Mesendoderm (in vitro differentiated cells): ENCODE data around the gene NAA40.

ENCODE experiments used
- DNase-seq: peaks from one replicate; pipeline ENCODE4 v3.0.0; 2013
- H2AK5ac ChIP-seq: 2 replicates; pipeline ENCODE4 v1.6.1; 2013; ENCODE audit warnings: low read length, inconsistent platforms
- H2BK120ac ChIP-seq: 2 replicates; pipeline ENCODE4 v1.6.1; 2013; ENCODE audit warnings: low read depth, mild to moderate bottlenecking, low read length, moderate library complexity, mixed read lengths
- H2BK15ac ChIP-seq: replicated peaks from 2 replicates; pipeline ENCODE4 v1.6.1; 2013; ENCODE audit warnings: low read depth, mild to moderate bottlenecking, moderate library complexity
- H2BK5ac ChIP-seq: 2 replicates; pipeline ENCODE4 v1.6.1; 2013; ENCODE audit warnings: low read length, inconsistent platforms
- H3K18ac ChIP-seq: 2 replicates; pipeline ENCODE4 v1.6.1; 2013; ENCODE audit warnings: mild to moderate bottlenecking, low read length, mixed read lengths
- H3K23ac ChIP-seq: one replicate; pipeline ENCODE4 v1.6.1; 2013; ENCODE audit warnings: low read length
- H3K27ac ChIP-seq: 2 replicates; pipeline ENCODE4 v1.5.1; 2013; ENCODE audit warnings: low read depth, mild to moderate bottlenecking, inconsistent platforms, low read length, moderate library complexity
- H3K27me3 ChIP-seq: 2 replicates; pipeline ENCODE4 v1.6.1; 2013; ENCODE audit warnings: low read length, control low read depth, mild to moderate bottlenecking, inconsistent platforms; ENCODE audit not compliant: insufficient read depth, poor library complexity
- H3K36me3 ChIP-seq: 2 replicates; pipeline ENCODE4 v1.6.1; 2013; ENCODE audit warnings: low read length, inconsistent platforms; ENCODE audit not compliant: control insufficient read depth, insufficient read depth
- H3K4ac ChIP-seq: one replicate; pipeline ENCODE4 v1.6.1; 2013; ENCODE audit warnings: low read depth, mild to moderate bottlenecking, low read length, moderate library complexity
- H3K4me1 ChIP-seq: 2 replicates; pipeline ENCODE4 v1.6.1; 2013; ENCODE audit warnings: low read depth, low read length, inconsistent platforms; ENCODE audit not compliant: control insufficient read depth
- H3K4me2 ChIP-seq: 2 replicates; pipeline ENCODE4 v1.6.1; 2013; ENCODE audit warnings: low read length
- H3K4me3 ChIP-seq: 2 replicates; pipeline ENCODE4 v1.5.1; 2013; ENCODE audit warnings: mild to moderate bottlenecking, low read length
- H3K56ac ChIP-seq: one replicate; pipeline ENCODE4 v1.6.1; 2013; ENCODE audit warnings: low read length
- H3K79me1 ChIP-seq: 2 replicates; pipeline ENCODE4 v1.6.1; 2013; ENCODE audit warnings: low read length, inconsistent platforms
- H3K79me2 ChIP-seq: 2 replicates; pipeline ENCODE4 v1.6.1; 2013; ENCODE audit warnings: mild to moderate bottlenecking, low read length; ENCODE audit not compliant: control insufficient read depth, insufficient read depth
- H3K9ac ChIP-seq: 2 replicates; pipeline ENCODE4 v1.6.1; 2013; ENCODE audit warnings: low read length, inconsistent platforms
- H4K5ac ChIP-seq: one replicate; pipeline ENCODE4 v1.6.1; 2013; ENCODE audit warnings: low read length
- H4K8ac ChIP-seq: one replicate; pipeline ENCODE4 v1.6.1; 2013; ENCODE audit warnings: low read depth, mild to moderate bottlenecking, control low read depth, low read length, moderate library complexity
- WGBS: extraction: QIAGEN DNeasy Blood & Tissue Kit; methylation state at CpG from one replicate; pipeline ENCODE4 v1.1.7; 2013; ENCODE audit warnings: low lambda C conversion rate, missing lambda C conversion rate; ENCODE audit not compliant: insufficient coverage; ENCODE audit errors: extremely low coverage; 5-methylcytosine and 5-hydroxymethylcytosine counted together

The NAA40 gene

GRCh38 chr11:63906087-63906486, 32.7 kb upstream of the NAA40 start:
- H3K4me1 ChIP-seq = peaks cover 5% of the 10 kb centered on the region
- DNase-seq = no peak
- no peak overlapping the region for H3K9ac ChIP-seq
- no peak overlapping the region for H3K27ac ChIP-seq
- H3K27me3 ChIP-seq = no peaks in the 10 kb centered on the region
- WGBS = no CpG with 5 or more reads among the region's 4 CpGs
- H3K23ac ChIP-seq = no peak overlapping the region
- no peak overlapping the region for H3K4ac ChIP-seq
- H2AK5ac ChIP-seq = no peak overlapping the region
- no peak overlapping the region for H3K4me2 ChIP-seq
- H2BK15ac ChIP-seq = no peak overlapping the region
- no peak overlapping the region for H2BK120ac ChIP-seq
- H4K5ac ChIP-seq = no peak overlapping the region
- H3K56ac ChIP-seq = no peak overlapping the region
- no peak overlapping the region for H4K8ac ChIP-seq
- no peak overlapping the region for H3K18ac ChIP-seq
- peaks cover 16% of the 10 kb centered on the region for H3K36me3 ChIP-seq
- no peak overlapping the region for H3K4me3 ChIP-seq
- no peak overlapping the region for H2BK5ac ChIP-seq
- no peaks in the 10 kb centered on the region for H3K79me1 ChIP-seq
- no peaks in the 10 kb centered on the region for H3K79me2 ChIP-seq

DNA sequence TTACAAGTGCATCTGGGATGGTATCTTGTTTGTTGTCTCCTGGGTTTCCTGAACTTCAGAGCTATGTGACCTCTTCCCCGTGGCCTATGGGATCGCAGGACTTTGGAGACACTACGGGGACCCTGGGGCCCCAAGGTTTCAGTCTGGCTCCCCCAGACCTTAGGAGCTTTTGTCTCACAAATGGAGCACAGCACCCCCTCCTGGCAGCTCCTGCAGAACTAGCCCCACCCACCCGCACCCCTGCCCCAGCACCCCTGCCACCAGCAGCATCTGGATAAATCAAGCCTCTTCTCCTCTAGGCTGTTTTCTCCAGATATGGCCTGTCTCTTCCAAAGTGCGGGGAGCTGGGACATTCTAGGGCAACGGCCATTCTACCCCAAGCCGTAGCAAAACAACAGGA, 32.2 kb upstream of the NAA40 start:
- Histone ChIP-seq H3K23ac (no peak overlapping the region), H3K4ac (no peak overlapping the region), H3K4me2 (no peak overlapping the region), H3K27ac (no peak overlapping the region), H3K27me3 (no peaks in the 10 kb centered on the region), H3K79me2 (no peaks in the 10 kb centered on the region), H2BK15ac (no peak overlapping the region), H3K79me1 (no peaks in the 10 kb centered on the region), H3K4me3 (no peak overlapping the region), H3K9ac (no peak overlapping the region), H3K36me3 (peaks cover 16% of the 10 kb centered on the region), H3K56ac (no peak overlapping the region), H3K4me1 (peaks cover 5% of the 10 kb centered on the region), H4K5ac (no peak overlapping the region), H3K18ac (no peak overlapping the region), H2AK5ac (no peak overlapping the region), H4K8ac (no peak overlapping the region), H2BK120ac (no peak overlapping the region), H2BK5ac (no peak overlapping the region)
- DNase-seq = peak; percentile 43
- no CpG with 5 or more reads among the region's 7 CpGs for WGBS

GRCh38 chr11:63907063-63907462, 31.7 kb upstream of the NAA40 start:
- DNase-seq = no peak
- Histone ChIP-seq H2BK120ac (no peak overlapping the region), H3K4me2 (no peak overlapping the region), H3K36me3 (peaks cover 16% of the 10 kb centered on the region), H3K79me2 (no peaks in the 10 kb centered on the region), H2BK15ac (no peak overlapping the region), H4K8ac (no peak overlapping the region), H3K4ac (no peak overlapping the region), H3K18ac (no peak overlapping the region), H3K23ac (no peak overlapping the region), H3K79me1 (no peaks in the 10 kb centered on the region), H3K27ac (no peak overlapping the region), H3K27me3 (no peaks in the 10 kb centered on the region), H2BK5ac (no peak overlapping the region), H3K9ac (no peak overlapping the region), H3K4me3 (no peak overlapping the region), H3K4me1 (peaks cover 5% of the 10 kb centered on the region), H3K56ac (no peak overlapping the region), H4K5ac (no peak overlapping the region), H2AK5ac (no peak overlapping the region)
- no CpG with 5 or more reads among the region's 6 CpGs for WGBS

DNA sequence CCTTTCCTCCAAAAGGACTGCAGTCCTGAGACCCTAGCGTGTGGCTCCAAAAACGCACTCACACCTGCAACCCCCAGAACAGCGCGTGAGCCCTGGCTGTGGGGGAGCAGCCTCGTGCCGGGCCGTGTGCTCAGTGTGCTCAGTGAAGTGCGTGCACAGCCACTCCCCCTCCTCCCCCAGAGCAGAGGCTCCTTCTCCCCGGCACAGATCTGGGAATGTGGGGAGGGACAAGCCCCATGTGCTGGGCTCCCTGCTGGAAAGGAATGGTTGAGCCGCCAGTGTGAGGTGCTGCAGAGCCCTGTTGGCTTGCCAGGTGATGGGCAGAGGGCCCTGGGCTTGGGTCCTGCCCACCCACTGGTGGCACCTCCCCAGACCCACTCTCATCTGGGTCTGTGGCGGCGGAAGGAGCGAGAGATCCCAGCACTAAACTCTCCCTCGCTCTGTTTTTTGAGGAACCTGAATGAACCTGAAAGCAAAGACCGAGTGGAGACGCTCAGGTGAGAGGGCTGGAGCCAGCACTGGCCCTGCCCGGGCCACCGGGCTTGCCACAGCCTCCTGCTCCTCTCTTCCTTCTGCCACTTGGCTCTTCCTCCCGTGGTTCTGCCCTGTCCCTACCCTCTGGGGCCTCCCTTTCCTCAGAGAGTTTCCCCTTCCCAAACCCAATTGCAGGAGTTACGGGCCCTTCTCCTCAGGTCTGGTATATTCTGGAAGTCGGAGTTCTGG, 30.8 kb upstream of the NAA40 start:
- H2AK5ac ChIP-seq = no peak overlapping the region
- no peaks in the 10 kb centered on the region for H3K79me1 ChIP-seq
- no peak overlapping the region for H2BK15ac ChIP-seq
- no peak overlapping the region for H3K4me2 ChIP-seq
- peaks cover 5% of the 10 kb centered on the region for H3K4me1 ChIP-seq
- no peak overlapping the region for H3K27ac ChIP-seq
- no peak overlapping the region for H2BK120ac ChIP-seq
- WGBS = no CpG with 5 or more reads among the region's 21 CpGs
- peak; percentile 65 for DNase-seq
- H3K56ac ChIP-seq = no peak overlapping the region
- no peaks in the 10 kb centered on the region for H3K27me3 ChIP-seq
- no peak overlapping the region for H4K8ac ChIP-seq
- H2BK5ac ChIP-seq = no peak overlapping the region
- no peaks in the 10 kb centered on the region for H3K79me2 ChIP-seq
- peaks cover 13% of the 10 kb centered on the region for H3K36me3 ChIP-seq
- H3K4me3 ChIP-seq = no peak overlapping the region
- no peak overlapping the region for H3K4ac ChIP-seq
- H3K9ac ChIP-seq = no peak overlapping the region
- no peak overlapping the region for H3K23ac ChIP-seq
- H4K5ac ChIP-seq = no peak overlapping the region
- H3K18ac ChIP-seq = no peak overlapping the region

DNA sequence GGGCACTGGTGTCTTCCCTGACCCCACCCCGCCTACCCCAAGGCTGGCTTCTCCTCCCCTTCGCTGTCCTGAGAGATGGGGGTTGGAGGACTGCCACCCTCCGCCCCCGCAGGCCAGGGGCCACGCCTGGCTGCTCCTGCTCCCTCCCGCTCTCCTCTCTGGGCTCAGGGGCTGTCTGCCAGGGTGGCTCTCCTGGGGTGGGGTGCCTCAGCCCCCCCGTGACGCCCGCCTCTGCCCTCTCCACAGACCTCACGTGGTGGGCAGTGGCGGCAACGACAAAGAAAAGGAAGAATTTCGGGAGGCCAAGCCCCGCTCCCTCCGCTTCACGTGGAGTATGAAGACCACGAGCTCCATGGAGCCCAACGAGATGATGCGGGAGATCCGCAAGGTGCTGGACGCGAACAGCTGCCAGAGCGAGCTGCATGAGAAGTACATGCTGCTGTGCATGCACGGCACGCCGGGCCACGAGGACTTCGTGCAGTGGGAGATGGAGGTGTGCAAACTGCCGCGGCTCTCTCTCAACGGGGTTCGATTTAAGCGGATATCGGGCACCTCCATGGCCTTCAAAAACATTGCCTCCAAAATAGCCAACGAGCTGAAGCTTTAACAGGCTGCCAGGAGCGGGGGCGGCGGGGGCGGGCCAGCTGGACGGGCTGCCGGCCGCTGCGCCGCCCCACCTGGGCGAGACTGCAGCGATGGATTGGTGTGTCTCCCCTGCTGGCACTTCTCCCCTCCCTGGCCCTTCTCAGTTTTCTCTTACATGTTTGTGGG, 30.0 kb upstream of the NAA40 start:
- H3K27ac ChIP-seq = no peak overlapping the region

More for the DNA sequence above, 30.0 kb upstream of the NAA40 start:
- no peak overlapping the region for H3K4me2 ChIP-seq
- H3K56ac ChIP-seq = no peak overlapping the region
- no peak overlapping the region for H3K4ac ChIP-seq
- no peak overlapping the region for H4K5ac ChIP-seq
- no peak overlapping the region for H3K23ac ChIP-seq
- H3K79me2 ChIP-seq = no peaks in the 10 kb centered on the region
- no peak for DNase-seq
- H2AK5ac ChIP-seq = no peak overlapping the region
- H2BK5ac ChIP-seq = no peak overlapping the region
- no peak overlapping the region for H2BK15ac ChIP-seq
- H2BK120ac ChIP-seq = no peak overlapping the region
- no peak overlapping the region for H3K9ac ChIP-seq
- peaks cover 5% of the 10 kb centered on the region for H3K4me1 ChIP-seq
- peaks cover 10% of the 10 kb centered on the region for H3K36me3 ChIP-seq
- no peaks in the 10 kb centered on the region for H3K27me3 ChIP-seq
- no peaks in the 10 kb centered on the region for H3K79me1 ChIP-seq
- no CpG with 5 or more reads among the region's 46 CpGs for whole genome bisulfite sequencing
- H3K4me3 ChIP-seq = no peak overlapping the region
- H4K8ac ChIP-seq = no peak overlapping the region
- H3K18ac ChIP-seq = no peak overlapping the region
